ENCODE results near the gene MTMR10.

The MTMR10 gene

DNA sequence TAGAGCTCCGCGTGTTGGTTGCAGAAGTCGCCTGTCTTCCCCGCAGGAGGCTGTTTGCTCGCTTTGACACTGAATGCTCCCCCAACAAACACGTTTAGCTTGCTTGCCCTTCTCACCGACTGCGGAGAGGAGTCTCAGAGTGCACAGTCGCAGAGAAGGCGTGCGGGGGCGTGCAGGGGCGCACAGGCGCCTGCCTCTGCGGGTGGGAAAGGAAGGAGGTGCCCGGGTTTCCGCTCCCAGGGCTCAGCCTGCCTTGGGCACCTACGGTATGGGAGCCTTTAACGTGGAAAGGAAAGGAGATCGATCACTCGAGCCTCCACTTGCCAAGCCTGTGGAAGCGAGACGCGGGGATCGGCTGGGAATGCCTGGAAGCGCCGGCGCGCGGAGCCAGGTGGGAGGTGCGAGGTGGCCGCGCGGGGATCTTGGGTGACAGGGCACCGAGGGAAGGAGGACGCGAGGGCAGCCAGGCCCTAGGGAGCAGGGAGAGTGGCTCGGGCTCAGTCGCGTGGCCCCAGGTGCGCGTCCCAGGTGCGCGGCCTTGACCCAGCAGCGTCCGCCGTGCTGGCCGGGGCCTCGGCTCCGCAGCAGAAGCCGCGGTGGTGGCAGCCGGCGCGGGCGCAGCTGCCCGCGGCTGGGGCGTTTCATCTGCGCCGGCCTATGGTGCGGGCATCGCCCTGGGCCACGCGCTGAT lies 87.8 kb downstream of the MTMR10 start, which contains the start of gene FAN1:
FAN1 (plus strand) TSS at position 419 of the 691 bp plus-strand sequence. CDS start 749 bp downstream, outside the sequence.
- H3K4me3 ChIP-seq (ENCODE audit: low read depth, low read length): peak within 1 kb of the TSS; percentile 69
- DNase-seq (ENCODE audit: low read depth, low spot score): peak; percentile 87
- in situ Hi-C loops (cut with HindIII; ENCODE audit: low sequenced_read_pairs): no loop called here
- no peak for TF ChIP-seq CTCF (IDR thresholded peaks at IDR 0.05; ENCODE audit: low read depth, low read length)

- in situ Hi-C loops (cut with HindIII; ENCODE audit: low sequenced_read_pairs): no loop called here
- no peak for TF ChIP-seq CTCF (IDR thresholded peaks at IDR 0.05; ENCODE audit: low read depth, low read length)
- H3K4me3 ChIP-seq (ENCODE audit: low read depth, low read length): no peak overlapping the region
- no peak for DNase-seq (ENCODE audit: low read depth, low spot score)
These were observed 89.5 kb downstream of the MTMR10 start for GRCh38 chr15:30901889-30902288.

- DNase-seq (ENCODE audit: low read depth, low spot score): no peak
- in situ Hi-C loops (cut with HindIII; ENCODE audit: low sequenced_read_pairs): no loop called here
- no peak overlapping the region for H3K4me3 ChIP-seq (ENCODE audit: low read depth, low read length)
- no peak for TF ChIP-seq CTCF (IDR thresholded peaks at IDR 0.05; ENCODE audit: low read depth, low read length)
These were observed 95.2 kb downstream of the MTMR10 start for GRCh38 chr15:30896211-30896606.

DNA sequence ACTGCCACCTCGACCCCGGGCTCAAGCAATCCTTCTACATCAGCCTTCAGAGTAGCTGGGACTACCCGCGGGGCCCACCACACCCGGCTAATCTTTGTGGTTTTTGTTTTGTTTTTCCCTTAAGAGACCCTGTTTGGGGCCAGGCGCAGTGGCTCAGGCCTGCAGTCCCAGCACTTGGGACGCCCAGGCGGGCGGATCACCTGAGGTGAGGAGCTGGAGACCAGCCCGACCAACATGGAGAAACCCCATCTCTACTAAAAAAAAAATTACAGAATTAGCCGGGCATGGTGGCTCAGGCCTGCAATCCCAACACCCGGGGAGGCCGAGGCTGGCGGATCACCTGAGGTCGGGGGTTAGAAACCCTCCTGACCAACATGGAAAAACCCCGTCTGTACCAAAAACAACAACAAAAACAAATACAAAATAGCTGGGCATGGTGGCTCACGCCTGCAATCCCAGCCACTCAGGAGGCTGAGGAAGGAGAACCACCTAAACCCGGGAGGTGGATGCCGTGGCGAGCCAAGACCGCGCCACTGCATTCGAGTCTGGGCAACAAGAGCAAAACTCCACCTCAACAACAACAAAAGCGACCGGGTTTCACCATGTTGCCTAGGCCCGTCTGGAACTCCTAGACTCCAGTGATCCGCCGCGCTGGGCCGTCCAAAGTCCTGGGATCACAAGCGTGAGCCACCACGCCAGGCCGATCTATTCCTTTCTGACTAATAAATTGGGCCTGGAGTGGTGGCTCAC lies 95.8 kb downstream of the MTMR10 start:
- in situ Hi-C loops (cut with HindIII; ENCODE audit: low sequenced_read_pairs): no loop called here
- no peak for DNase-seq (ENCODE audit: low read depth, low spot score)
- H3K4me3 ChIP-seq (ENCODE audit: low read depth, low read length): no peak overlapping the region
- TF ChIP-seq CTCF (IDR thresholded peaks at IDR 0.05; ENCODE audit: low read depth, low read length): no peak

DNA sequence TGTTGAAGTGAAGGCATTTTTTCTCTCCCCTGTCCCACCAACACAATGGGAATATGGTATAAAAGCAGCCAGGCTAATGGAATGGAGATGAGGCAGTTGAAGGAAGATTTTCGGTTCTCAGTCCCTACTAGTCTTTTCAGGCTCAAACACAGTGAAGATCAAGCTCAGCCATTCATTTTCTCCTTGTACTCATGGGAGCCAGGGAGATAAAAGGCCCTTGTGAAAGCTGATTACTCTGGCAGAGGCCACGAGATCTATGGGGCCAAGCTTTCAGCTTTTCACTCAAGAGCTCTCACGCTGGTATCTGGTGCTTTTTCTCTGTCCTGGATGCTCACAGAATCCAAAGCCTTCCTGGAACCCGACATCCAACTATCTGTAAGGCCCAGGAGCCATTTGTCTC lies 102.2 kb downstream of the MTMR10 start:
- TF ChIP-seq CTCF (IDR thresholded peaks at IDR 0.05; ENCODE audit: low read depth, low read length): no peak
- in situ Hi-C loops (cut with HindIII; ENCODE audit: low sequenced_read_pairs): no loop called here
- H3K4me3 ChIP-seq (ENCODE audit: low read depth, low read length): no peak overlapping the region
- DNase-seq (ENCODE audit: low read depth, low spot score): no peak
